H1 (cell line): ENCODE data around the gene KLRF1. TPM values are rescaled to one million over a fixed set of nuclear protein-coding genes. Genes with fewer than 3 reads are reported as not detected.

Experiments used
- polyA plus RNA-seq, 7 experiments: library from polyadenylated mRNA; depleted of rRNA in 3 of 7; stranded (reverse) in 5 of 7; unstranded in 2 of 7; fragments of >200 nt in 5 of 7; fragments of 200-250 nt in 2 of 7; gene quantifications; 1 replicate in 5 of 7; 2 replicates in 1 of 7; 4 replicates in 1 of 7; pipeline versions ENCODE4 v1.2.1 to v1.2.3, GENCODE V29; 2011 to 2013; ENCODE audit warnings: missing spikeins in 2 of 7, mixed read lengths in 2 of 7
- total RNA-seq: library from RNA; stranded (reverse); fragmentation: NEBNext Ultra II Directional; extraction: Animal tissue kit (Norgen Biotek cat#: 25700); gene quantifications from 2 replicates; pipeline ENCODE4 v1.2.1, GENCODE V29; 2021
- TF ChIP-seq, protein P1 (sequence below), 3 experiments: IDR thresholded peaks; 1 replicate in 2 of 3; 2 replicates in 1 of 3; pipeline versions ENCODE4 v1.5.1 to v1.6.1; 2011; ENCODE audit warnings: low read length in 3 of 3, mild to moderate bottlenecking in 3 of 3, inconsistent platforms in 2 of 3, low read depth in 1 of 3, moderate library complexity in 1 of 3; ENCODE audit not compliant: insufficient read depth in 1 of 3; ENCODE audit errors: control extremely low read depth in 1 of 3

The KLRF1 gene
- total and polyA plus RNA-seq, 2 of the 8 experiments (the other 6 are each of a cell fraction or from before 2014, with no cell fraction given) = not detected

- TF ChIP-seq, protein P1, sequence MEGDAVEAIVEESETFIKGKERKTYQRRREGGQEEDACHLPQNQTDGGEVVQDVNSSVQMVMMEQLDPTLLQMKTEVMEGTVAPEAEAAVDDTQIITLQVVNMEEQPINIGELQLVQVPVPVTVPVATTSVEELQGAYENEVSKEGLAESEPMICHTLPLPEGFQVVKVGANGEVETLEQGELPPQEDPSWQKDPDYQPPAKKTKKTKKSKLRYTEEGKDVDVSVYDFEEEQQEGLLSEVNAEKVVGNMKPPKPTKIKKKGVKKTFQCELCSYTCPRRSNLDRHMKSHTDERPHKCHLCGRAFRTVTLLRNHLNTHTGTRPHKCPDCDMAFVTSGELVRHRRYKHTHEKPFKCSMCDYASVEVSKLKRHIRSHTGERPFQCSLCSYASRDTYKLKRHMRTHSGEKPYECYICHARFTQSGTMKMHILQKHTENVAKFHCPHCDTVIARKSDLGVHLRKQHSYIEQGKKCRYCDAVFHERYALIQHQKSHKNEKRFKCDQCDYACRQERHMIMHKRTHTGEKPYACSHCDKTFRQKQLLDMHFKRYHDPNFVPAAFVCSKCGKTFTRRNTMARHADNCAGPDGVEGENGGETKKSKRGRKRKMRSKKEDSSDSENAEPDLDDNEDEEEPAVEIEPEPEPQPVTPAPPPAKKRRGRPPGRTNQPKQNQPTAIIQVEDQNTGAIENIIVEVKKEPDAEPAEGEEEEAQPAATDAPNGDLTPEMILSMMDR (IDR thresholded peaks at IDR 0.05; ENCODE audit: control extremely low read depth in 1 of 3, insufficient read depth in 1 of 3, low read depth in 1 of 3, low read length in 3 of 3) = no peak
Measured at GRCh38 chr12:9820281-9820930, 6.9 kb upstream of the KLRF1 start (continued).
